IPS DF 6.9 (cell line): ENCODE measurements around the gene MDC1.
"Not testable (repeated sequence)": the region's sequence is repeated elsewhere in the genome, so short reads cannot be mapped to it uniquely, and the experiment has no call there.

Experiments used
- DNase-seq: peaks from one replicate; pipeline ENCODE4 v3.0.0-alpha.2; 2013; ENCODE audit warnings: low read depth, low spot score
- H3K27ac ChIP-seq: one replicate; pipeline ENCODE4 v1.5.1; 2013; ENCODE audit warnings: low read length, control low read depth
- H3K27me3 ChIP-seq: 2 replicates; pipeline ENCODE4 v1.6.1; 2013; ENCODE audit warnings: mild to moderate bottlenecking, low read length; ENCODE audit not compliant: control insufficient read depth, insufficient read depth
- H3K36me3 ChIP-seq: 2 replicates; pipeline ENCODE4 v1.6.1; 2013; ENCODE audit warnings: low read length; ENCODE audit not compliant: control insufficient read depth, insufficient read depth
- H3K4me1 ChIP-seq: 2 replicates; pipeline ENCODE4 v1.6.1; 2013; ENCODE audit warnings: low read length; ENCODE audit not compliant: control insufficient read depth, insufficient read depth
- H3K4me3 ChIP-seq: 2 replicates; pipeline ENCODE4 v1.5.1; 2013; ENCODE audit warnings: mild to moderate bottlenecking, low read length
- H3K9me3 ChIP-seq: 2 replicates; pipeline ENCODE4 v1.6.1; 2013; ENCODE audit warnings: low read length, inconsistent platforms; ENCODE audit not compliant: control insufficient read depth, insufficient read depth
- WGBS: extraction: QIAGEN DNeasy Blood & Tissue Kit; methylation state at CpG from one replicate; pipeline ENCODE4 v1.1.7; 2013; ENCODE audit warnings: mixed read lengths, missing lambda C conversion rate; ENCODE audit not compliant: insufficient read length, insufficient coverage; 5-methylcytosine and 5-hydroxymethylcytosine counted together

MDC1 gene

DNA sequence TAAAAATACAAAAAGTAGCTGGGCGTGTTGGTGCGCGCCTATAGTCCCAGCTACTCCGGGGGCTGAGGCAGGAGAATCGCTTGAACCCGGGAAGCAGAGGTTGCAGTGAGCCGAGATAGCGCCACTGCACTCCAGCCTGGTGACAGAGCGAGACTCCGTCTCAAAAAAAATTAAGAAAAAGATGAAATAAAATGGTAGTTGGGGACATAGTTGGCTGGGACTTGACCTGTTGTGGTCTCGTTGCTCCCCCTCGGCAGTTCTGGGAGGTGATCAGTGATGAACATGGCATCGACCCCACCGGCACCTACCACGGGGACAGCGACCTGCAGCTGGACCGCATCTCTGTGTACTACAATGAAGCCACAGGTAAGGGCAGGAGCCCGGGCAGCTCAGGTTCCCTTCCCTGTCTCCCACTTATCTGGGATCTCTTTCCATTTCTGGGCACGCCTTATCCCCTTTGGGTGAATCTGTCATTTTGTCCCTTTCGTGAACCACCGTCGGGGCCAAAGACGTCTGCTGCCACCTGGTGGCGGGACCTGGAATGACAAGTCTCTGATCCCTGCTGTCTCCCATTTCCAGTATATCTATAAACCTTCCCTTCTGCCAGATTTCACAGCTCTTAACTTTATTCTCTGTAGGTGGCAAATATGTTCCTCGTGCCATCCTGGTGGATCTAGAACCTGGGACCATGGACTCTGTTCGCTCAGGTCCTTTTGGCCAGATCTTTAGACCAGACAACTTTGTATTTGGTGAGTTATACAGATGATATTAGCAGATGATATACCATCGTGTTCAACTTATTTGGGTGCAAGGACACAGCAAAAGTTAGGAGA is 5.4 kb upstream of the MDC1 start:
- no CpG with 5 or more reads among the region's 27 CpGs for WGBS
- no peaks in the 10 kb centered on the region for H3K27me3 ChIP-seq
- no peak overlapping the region for H3K27ac ChIP-seq
- no peak for DNase-seq
- peaks cover 32% of the 10 kb centered on the region for H3K36me3 ChIP-seq
- H3K4me3 ChIP-seq, result peak overlapping the region; percentile 84; the same call in 1 of the 2 replicates
- no peaks in the 10 kb centered on the region for H3K9me3 ChIP-seq
- H3K4me1 ChIP-seq, result 0 out of 2 replicates have a peak, but pooled peaks cover 2% of the 10 kb centered on the region

DNA sequence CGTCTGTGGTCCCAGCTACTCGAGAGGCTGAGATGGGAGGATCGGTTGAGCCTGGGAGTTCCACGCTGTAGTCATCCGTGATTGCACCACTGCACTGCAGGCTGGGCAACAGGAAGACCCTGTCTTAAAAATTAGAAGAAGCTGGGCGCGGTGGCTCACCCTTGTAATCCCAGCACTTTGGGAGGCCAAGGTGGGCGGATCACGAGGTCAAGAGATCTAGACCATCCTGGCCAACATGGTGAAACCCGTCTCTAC is 4.9 kb upstream of the MDC1 start:
- no CpG with 5 or more reads among the region's 10 CpGs for WGBS
- Histone ChIP-seq H3K4me3 (peak overlapping the region; percentile 84; the same call in 1 of the 2 replicates), H3K36me3 (peaks cover 32% of the 10 kb centered on the region)
- H3K4me1 ChIP-seq, H3K9me3 ChIP-seq, H3K27ac ChIP-seq, H3K27me3 ChIP-seq, DNase-seq: not testable (repeated sequence)

DNA sequence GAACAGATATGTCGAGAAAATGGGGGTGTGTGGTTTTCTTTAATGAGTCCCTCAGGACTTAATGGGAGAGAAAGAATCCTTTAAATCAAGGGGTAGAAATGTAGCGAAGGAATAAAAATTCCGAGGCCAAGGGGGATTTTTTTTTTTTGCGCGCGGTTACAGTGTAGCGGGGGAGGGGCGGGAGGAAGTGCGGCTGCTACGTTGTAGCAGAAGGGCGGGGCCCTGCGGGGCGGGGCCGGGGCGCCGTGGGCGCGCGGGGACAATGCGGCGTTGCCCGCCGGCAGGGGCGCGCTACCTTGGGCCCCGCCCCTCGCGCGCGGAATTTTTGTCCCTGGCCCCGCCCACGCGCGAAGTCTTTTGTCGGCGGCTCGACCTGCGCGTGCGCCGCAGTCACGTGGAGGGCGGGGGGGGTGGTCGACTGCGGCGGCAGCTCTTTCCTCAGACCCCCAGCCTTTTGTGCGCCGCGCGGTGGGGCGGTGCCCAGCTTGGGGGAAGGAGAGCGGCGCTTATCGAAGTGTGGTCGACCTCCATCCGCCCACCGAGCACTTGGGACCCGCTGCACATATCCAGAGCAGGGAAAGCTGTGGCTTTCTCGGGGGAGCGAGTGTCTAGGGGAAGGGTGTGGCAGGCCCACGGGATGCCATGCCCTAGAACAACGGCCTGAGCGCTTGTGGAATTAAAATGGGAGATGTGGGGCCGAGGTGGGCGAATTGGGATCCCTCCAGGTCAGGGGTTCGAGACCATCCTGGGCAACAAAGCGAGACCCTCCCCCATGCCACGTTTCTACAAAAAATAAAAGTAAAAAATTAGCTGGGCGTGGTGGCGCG is 4.3 kb upstream of the MDC1 start:
- whole genome bisulfite sequencing, result no CpG with 5 or more reads among the region's 71 CpGs
- Histone ChIP-seq H3K9me3 (no peaks in the 10 kb centered on the region), H3K27me3 (no peaks in the 10 kb centered on the region), H3K4me3 (peak overlapping the region; percentile 84), H3K27ac (no peak overlapping the region), H3K36me3 (peaks cover 32% of the 10 kb centered on the region), H3K4me1 (0 out of 2 replicates have a peak, but pooled peaks cover 2% of the 10 kb centered on the region)
- no peak for DNase-seq

- Histone ChIP-seq H3K27ac (no peak overlapping the region), H3K27me3 (no peaks in the 10 kb centered on the region), H3K9me3 (no peaks in the 10 kb centered on the region), H3K4me3 (peak overlapping the region; percentile 84), H3K36me3 (peaks cover 32% of the 10 kb centered on the region), H3K4me1 (0 out of 2 replicates have a peak, but pooled peaks cover 2% of the 10 kb centered on the region)
- WGBS, result no CpG with 5 or more reads among the region's 29 CpGs
- DNase-seq, result no peak
Observed at GRCh38 chr6:30720738-30721197, 3.7 kb upstream of the MDC1 start.

DNA sequence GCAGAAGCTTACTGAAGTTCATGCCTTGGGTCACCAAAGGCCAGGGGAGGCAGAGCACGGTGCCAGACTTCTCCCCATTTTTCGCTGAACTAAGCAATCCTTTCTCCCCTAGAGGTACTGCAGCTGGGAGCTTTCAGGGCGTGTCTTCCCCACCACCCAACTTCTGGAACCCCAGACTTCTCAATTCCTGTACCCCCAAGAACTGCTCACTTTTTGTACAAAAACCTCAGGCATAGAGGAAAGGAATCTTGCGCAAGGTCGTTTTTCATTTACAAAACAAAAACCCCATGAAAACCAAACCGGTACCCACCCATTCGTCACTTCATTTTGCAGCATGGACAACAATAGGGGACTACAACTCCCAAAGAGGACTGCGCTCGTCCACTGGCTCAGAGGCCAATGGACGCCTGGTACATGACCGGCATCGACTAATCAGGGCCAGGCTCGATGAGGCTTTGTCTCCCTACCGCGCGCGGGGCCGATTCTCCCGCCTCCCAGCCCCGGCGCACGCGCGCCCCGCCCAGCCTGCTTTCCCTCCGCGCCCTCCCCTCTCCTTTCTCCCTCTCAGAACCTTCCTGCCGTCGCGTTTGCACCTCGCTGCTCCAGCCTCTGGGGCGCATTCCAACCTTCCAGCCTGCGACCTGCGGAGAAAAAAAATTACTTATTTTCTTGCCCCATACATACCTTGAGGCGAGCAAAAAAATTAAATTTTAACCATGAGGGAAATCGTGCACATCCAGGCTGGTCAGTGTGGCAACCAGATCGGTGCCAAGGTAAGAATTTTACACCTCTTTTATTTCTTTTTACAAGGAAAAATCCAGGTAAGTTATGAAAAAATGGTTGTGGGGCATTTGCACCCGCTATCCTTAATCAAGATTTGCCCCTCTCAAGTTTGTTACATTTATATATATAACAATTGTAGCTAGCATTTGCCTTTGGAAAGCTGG is 3.0 kb upstream of the MDC1 start, which contains the start of gene TUBB:
Gene TUBB, plus strand, starts transcription at position 562 of the 947 bp plus-strand sequence. Its CDS starts 155 bp downstream, at position 717.
- Histone ChIP-seq H3K27ac (no peak within 1 kb of the TSS), H3K4me1 (0 out of 2 replicates have a peak, but pooled peaks cover 2% of the 10 kb centered on the region), H3K27me3 (no peaks in the 10 kb centered on the region), H3K4me3 (peak within 1 kb of the TSS; percentile 84), H3K9me3 (no peaks in the 10 kb centered on the region), H3K36me3 (peaks cover 32% of the 10 kb centered on the region)
- no CpG with 5 or more reads among the region's 38 CpGs for WGBS
- DNase-seq, result peak; percentile 95

DNA sequence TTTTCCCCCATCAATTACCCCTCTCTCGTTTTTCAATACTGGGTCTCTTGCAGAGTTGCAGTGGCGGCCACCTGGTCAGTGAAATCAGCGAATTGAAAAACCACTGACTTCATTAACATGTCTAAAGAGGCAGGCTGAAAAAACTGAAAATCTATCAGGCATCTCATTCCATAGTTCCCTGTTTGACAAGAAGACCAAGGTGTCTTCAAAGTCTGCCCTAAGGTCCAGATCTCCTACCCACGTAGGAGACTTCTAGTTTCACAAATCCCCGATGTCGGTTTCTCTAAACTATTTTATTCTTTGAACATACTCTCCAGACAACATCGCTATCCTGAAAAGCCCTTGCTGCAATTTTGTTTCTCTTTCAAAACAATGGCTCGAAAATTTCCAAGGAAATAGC is 2.3 kb upstream of the MDC1 start:
- Histone ChIP-seq H3K27ac (no peak overlapping the region), H3K4me3 (peak overlapping the region; percentile 44; the same call in 1 of the 2 replicates), H3K36me3 (peaks cover 25% of the 10 kb centered on the region), H3K27me3 (no peaks in the 10 kb centered on the region), H3K4me1 (0 out of 2 replicates have a peak, but pooled peaks cover 2% of the 10 kb centered on the region), H3K9me3 (no peaks in the 10 kb centered on the region)
- WGBS, result no CpG with 5 or more reads among the region's 8 CpGs
- no peak for DNase-seq

DNA sequence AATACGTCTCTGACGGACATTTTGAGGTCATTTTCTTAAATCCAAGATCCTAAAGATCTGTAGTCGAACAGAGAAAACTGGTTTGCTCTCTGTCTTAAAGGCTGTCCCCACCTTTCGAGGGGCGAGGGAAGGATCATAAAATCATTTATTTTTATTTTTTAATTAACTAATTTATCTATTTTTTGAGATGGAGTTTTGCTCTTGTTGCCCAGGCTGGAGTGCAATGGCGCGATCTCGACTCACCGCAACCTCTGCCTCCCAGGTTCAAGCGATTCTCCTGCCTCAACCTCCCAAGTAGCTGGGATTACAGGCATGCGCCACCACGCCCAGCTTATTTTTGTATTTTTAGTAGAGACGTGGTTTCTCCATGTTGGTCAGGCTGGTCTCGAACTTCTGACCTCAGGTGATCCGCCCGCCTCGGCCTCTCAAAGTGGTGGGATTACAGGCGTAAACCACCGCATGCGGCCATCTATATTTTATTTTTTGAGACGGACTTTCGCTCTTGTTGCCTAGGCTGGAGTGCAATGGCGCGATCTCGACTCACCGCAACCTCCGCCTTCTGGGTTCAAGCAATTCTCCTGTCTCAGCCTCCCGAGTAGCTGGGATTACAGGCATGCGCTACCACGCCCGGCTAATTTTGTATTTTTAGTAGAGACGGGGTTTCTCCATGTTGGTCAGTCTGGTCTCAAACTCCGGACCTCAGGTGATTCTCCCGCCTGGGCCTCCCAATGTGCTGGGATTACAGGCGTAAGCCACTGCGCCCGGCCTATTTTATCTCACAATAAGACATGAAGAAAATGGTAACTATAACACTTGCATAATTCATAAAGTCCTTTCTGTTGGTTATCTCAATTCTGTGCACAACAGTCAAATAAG is 1.0 kb upstream of the MDC1 start:
- not testable (repeated sequence) for H3K9me3 ChIP-seq, DNase-seq, H3K27ac ChIP-seq, H3K4me1 ChIP-seq, H3K27me3 ChIP-seq
- Histone ChIP-seq H3K4me3 (peak overlapping the region; percentile 59; the same call in 1 of the 2 replicates), H3K36me3 (peaks cover 13% of the 10 kb centered on the region)
- WGBS, result no CpG with 5 or more reads among the region's 37 CpGs

GRCh38 chr6:30716879-30717128 is 277 bp downstream of the MDC1 start:
- peak overlapping the region; percentile 56; the same call in 1 of the 2 replicates for H3K4me3 ChIP-seq
- DNase-seq, result no peak

DNA sequence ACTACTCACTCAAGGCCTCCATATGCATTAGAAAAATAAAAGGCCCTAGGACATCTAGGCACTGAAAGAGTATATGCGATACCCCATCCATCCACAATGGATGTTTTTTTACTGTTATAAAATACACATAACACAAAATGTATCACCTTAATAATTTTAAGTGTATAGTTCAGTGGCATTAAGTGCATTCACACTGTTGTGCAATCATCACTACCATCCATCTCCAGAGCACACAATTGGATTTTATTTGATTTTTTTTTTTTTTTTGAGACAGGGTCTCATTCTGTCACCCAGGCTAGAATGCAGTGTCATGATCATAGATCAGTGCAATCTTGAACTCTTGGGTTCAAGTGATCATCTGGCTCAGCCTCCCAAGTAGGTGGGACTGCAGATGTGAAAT is 2.8 kb downstream of the MDC1 start:
- DNase-seq, result no peak
- no CpG with 5 or more reads among the region's 1 CpG for WGBS
- Histone ChIP-seq H3K9me3 (no peaks in the 10 kb centered on the region), H3K36me3 (peaks cover 19% of the 10 kb centered on the region), H3K27me3 (no peaks in the 10 kb centered on the region), H3K27ac (no peak overlapping the region), H3K4me3 (no peak overlapping the region), H3K4me1 (no peaks in the 10 kb centered on the region)

More at GRCh38 chr6:30716879-30717128, 277 bp downstream of the MDC1 start:
- Histone ChIP-seq H3K36me3 (peaks cover 15% of the 10 kb centered on the region), H3K9me3 (no peaks in the 10 kb centered on the region), H3K27ac (no peak overlapping the region), H3K4me1 (no peaks in the 10 kb centered on the region), H3K27me3 (no peaks in the 10 kb centered on the region)
- no CpG with 5 or more reads among the region's 8 CpGs for WGBS
